Measurements from ENCODE around the gene RTP1.
"Not testable (repeated sequence)": the region's sequence is repeated elsewhere in the genome, so short reads cannot be mapped to it uniquely, and the experiment has no call there.

RTP1 gene

GRCh38 chr3:187167777-187168176 is 29.5 kb upstream of the RTP1 start:
- no peak for TF ChIP-seq CTCF (IDR thresholded peaks at IDR 0.05; ENCODE audit: low read depth, low read length, missing control alignments)
- no peak for DNase-seq (ENCODE audit: extremely low read depth, low read depth)
- H3K4me3 ChIP-seq (replicated peaks; ENCODE audit: low read depth, low read length) = no peak overlapping the region

- no peak for DNase-seq (ENCODE audit: extremely low read depth, low read depth)
- no peak overlapping the region for H3K4me3 ChIP-seq (replicated peaks; ENCODE audit: low read depth, low read length)
- no peak for TF ChIP-seq CTCF (IDR thresholded peaks at IDR 0.05; ENCODE audit: low read depth, low read length, missing control alignments)
Measured at GRCh38 chr3:187169231-187169960, 27.9 kb upstream of the RTP1 start.

- not testable (repeated sequence) for H3K4me3 ChIP-seq (replicated peaks; ENCODE audit: low read depth, low read length); DNase-seq (ENCODE audit: extremely low read depth, low read depth)
Measured at GRCh38 chr3:187170911-187171310, 26.4 kb upstream of the RTP1 start.

GRCh38 chr3:187172929-187173328 is 24.4 kb upstream of the RTP1 start:
- no peak for DNase-seq (ENCODE audit: extremely low read depth, low read depth)
- no peak overlapping the region for H3K4me3 ChIP-seq (replicated peaks; ENCODE audit: low read depth, low read length)
- TF ChIP-seq CTCF (IDR thresholded peaks at IDR 0.05; ENCODE audit: low read depth, low read length, missing control alignments) = no peak

GRCh38 chr3:187181454-187182170 is 15.7 kb upstream of the RTP1 start:
- DNase-seq (ENCODE audit: extremely low read depth, low read depth) = no peak
- no peak for TF ChIP-seq CTCF (IDR thresholded peaks at IDR 0.05; ENCODE audit: low read depth, low read length, missing control alignments)
- no peak overlapping the region for H3K4me3 ChIP-seq (replicated peaks; ENCODE audit: low read depth, low read length)

- no peak overlapping the region for H3K4me3 ChIP-seq (replicated peaks; ENCODE audit: low read depth, low read length)
- no peak for TF ChIP-seq CTCF (IDR thresholded peaks at IDR 0.05; ENCODE audit: low read depth, low read length, missing control alignments)
- DNase-seq (ENCODE audit: extremely low read depth, low read depth) = peak; percentile 69
Measured at GRCh38 chr3:187183210-187183862, 13.9 kb upstream of the RTP1 start.

- H3K4me3 ChIP-seq (replicated peaks; ENCODE audit: low read depth, low read length) = no peak overlapping the region
- TF ChIP-seq CTCF (IDR thresholded peaks at IDR 0.05; ENCODE audit: low read depth, low read length, missing control alignments) = no peak
- DNase-seq (ENCODE audit: extremely low read depth, low read depth) = no peak
Measured at GRCh38 chr3:187183903-187184302, 13.4 kb upstream of the RTP1 start.
